Stimulated activated naive CD8-positive, alpha-beta T cell treated with anti-CD3 and anti-CD28 coated beads, Interleukin-15, Interleukin-2, amounts not matched to agents 100 ng/mL and 50 ng/mL, for 24 hours (primary cell): ENCODE data around the gene PHRF1.

ENCODE experiments used
- H3K27ac Mint-ChIP-seq: one replicate; pipeline ENCODE4 v1.8.0; 2021; ENCODE audit warnings: mild to moderate bottlenecking, mixed read lengths
- H3K27me3 Mint-ChIP-seq: one replicate; pipeline ENCODE4 v1.8.0; 2021; ENCODE audit warnings: mixed read lengths
- H3K36me3 Mint-ChIP-seq: one replicate; pipeline ENCODE4 v1.8.0; 2021; ENCODE audit warnings: low read depth, mixed read lengths
- H3K4me1 Mint-ChIP-seq: one replicate; pipeline ENCODE4 v1.8.0; 2021; ENCODE audit warnings: low read depth, mixed read lengths
- H3K4me3 Mint-ChIP-seq: one replicate; pipeline ENCODE4 v1.8.0; 2021; ENCODE audit warnings: mild to moderate bottlenecking, mixed read lengths
- H3K9me3 Mint-ChIP-seq: one replicate; pipeline ENCODE4 v1.8.0; 2021; ENCODE audit warnings: mixed read lengths

The PHRF1 gene

DNA sequence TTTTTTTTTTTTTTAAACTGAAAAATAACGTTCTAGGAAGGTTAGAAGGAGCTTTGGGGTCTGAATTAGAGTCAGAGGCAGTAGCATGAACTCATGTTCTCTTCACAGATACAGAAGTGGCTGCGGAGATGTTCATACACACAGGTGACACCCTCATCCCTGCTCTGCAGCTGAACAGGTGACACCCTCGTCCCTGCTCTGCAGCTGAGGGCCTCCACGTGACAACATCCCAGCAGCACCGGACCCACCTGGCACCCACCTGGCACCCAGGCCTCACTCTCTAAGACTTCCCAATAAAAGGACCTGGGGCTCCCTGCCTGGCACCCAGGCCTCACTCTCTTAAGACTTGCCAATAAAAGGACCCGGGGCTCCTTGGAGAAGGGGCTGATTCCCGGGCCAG lies 80.6 kb downstream of the PHRF1 start:
- Mint-ChIP-seq H3K27me3 (no peaks in the 10 kb centered on the region), H3K4me3 (no peak overlapping the region), H3K9me3 (no peaks in the 10 kb centered on the region), H3K27ac (no peak overlapping the region), H3K4me1 (no peaks in the 10 kb centered on the region), H3K36me3 (peaks cover 17% of the 10 kb centered on the region)

DNA sequence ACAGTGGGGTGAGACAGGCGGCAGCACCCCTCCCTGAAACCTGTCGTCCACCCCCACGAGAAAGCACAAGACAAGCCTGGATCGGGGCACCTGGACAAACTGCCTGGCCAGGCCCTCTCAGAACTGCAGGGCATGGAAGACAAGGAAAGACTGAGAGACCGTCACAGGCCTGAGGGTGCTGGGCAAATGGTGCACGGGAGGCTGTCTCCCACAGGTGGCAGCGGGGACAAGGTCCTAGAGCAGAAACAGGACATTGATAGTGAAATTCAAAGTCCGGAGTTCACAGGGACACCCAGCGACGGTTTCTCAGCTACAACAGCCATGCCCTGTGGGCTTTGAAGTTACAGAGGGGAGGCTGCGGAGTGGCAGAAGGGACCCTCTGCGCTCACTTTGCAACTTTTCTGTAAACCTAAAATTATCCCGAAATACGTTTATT lies 81.4 kb downstream of the PHRF1 start:
- no peaks in the 10 kb centered on the region for H3K4me1 Mint-ChIP-seq
- no peak overlapping the region for H3K27ac Mint-ChIP-seq
- no peaks in the 10 kb centered on the region for H3K27me3 Mint-ChIP-seq
- H3K9me3 Mint-ChIP-seq, result no peaks in the 10 kb centered on the region
- no peak overlapping the region for H3K4me3 Mint-ChIP-seq
- H3K36me3 Mint-ChIP-seq, result peaks cover 12% of the 10 kb centered on the region

DNA sequence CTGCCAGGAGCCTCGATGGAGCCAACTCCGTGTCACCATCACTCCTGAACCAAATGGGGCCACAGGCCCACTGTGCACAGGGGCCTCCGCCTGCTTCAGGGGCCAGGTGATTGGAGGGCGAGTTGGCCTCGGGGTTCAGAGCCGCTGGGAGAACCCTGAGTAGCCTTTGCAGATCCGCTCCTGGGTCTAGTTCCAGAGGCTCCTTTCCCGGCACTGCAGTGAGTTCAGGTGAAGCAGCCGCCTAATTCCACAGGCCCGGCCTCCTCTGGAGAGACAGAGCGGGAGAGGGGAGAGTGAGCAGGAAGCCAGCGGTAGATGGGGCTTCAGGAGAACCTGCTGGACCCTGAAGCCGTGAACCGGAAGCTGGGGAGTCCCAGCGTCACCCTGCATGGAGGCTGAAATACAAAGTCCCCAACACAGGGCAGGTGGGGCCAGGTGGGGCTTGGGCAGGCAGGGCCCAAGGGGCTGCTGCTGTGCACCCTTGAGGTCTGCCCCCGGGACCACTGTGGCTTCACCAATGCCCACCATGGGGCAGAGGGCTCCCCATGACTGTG lies 83.3 kb downstream of the PHRF1 start:
- Mint-ChIP-seq H3K4me3 (no peak overlapping the region), H3K27me3 (no peaks in the 10 kb centered on the region), H3K27ac (no peak overlapping the region), H3K36me3 (peaks cover 18% of the 10 kb centered on the region), H3K9me3 (no peaks in the 10 kb centered on the region), H3K4me1 (no peaks in the 10 kb centered on the region)

DNA sequence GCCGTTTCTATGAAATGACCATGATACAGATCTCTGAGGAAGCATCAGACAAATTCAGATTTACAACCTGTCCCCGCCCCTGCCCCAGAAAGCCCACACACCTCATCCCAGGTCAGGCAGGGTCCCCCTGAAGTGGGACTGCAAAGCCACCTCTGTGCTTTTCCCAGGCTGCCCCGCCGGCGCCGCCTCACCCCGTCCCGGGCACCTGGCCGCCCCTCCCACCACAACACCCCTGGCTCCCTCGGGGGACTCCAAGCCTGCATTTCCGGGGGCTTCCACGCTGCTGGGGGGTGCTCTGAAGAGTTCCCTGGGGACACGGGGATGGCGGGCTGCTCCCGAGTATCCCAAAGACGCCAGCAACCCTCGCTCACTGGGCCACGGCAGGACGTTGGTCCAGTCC lies 84.0 kb downstream of the PHRF1 start:
- Mint-ChIP-seq H3K27ac (no peak overlapping the region), H3K36me3 (peaks cover 18% of the 10 kb centered on the region), H3K9me3 (no peaks in the 10 kb centered on the region), H3K27me3 (no peaks in the 10 kb centered on the region), H3K4me3 (no peak overlapping the region), H3K4me1 (no peaks in the 10 kb centered on the region)

DNA sequence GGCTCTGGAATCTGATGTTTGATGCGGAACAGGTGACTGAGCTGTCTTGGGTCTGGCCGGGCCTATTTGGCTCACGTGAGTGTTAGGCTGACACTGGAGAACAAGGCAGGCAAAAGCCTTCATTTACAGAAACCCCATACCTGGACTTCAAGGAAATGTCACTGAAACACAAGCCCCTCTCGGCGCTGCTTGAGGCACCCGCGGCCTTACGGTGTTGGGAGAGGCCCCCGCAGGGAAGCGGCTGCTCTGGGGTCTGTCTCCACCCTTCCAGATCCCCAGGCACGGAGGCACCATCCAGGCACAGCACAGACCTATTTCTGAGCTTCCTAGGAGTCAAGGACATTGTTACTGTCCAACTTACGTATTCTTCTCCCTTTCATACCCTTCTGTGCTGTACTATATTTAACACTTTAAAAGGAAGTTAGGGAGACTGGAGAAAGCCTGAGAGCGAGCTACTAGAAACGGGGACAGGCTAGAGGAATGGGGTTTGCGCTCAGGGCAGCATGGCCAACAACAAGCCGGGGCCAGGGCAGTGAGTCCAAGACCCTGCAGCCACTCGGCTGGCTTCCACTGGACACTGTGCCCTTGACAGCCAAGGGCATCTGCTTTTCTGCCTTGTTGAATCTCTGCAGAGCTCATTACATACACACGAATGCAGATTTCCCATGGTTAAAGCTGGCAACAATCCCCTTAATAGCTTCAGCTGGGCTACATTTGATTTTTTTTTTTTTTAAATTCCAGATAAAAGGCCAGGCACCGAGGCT lies 84.6 kb downstream of the PHRF1 start:
- Mint-ChIP-seq H3K9me3 (no peaks in the 10 kb centered on the region), H3K36me3 (peaks cover 18% of the 10 kb centered on the region), H3K27me3 (no peaks in the 10 kb centered on the region), H3K27ac (no peak overlapping the region), H3K4me3 (no peak overlapping the region), H3K4me1 (no peaks in the 10 kb centered on the region)
